KMS-11 (cell line): Measurements from ENCODE around the gene SNX12.

Experiments
- H2AFZ ChIP-seq: fragments of 200-600 bp; sonication (generic); 2 replicates; pipeline ENCODE4 v1.6.1; 2016; ENCODE audit warnings: antibody characterized with exemption, mixed run types, low read depth
- H3K27ac ChIP-seq: fragments of 200-600 bp; sonication (generic); 2 replicates; pipeline ENCODE4 v1.6.1; 2016; ENCODE audit warnings: mild to moderate bottlenecking, mixed run types
- H3K27me3 ChIP-seq: fragments of 200-600 bp; sonication (generic); 2 replicates; pipeline ENCODE4 v1.6.1; 2017; ENCODE audit warnings: mild to moderate bottlenecking, low read depth, mixed run types, moderate library complexity; ENCODE audit not compliant: insufficient read depth
- H3K36me3 ChIP-seq: fragments of 200-600 bp; sonication (generic); 2 replicates; pipeline ENCODE4 v1.6.1; 2017; ENCODE audit warnings: mild to moderate bottlenecking, mixed run types; ENCODE audit not compliant: insufficient read depth
- H3K4me1 ChIP-seq: fragments of 200-600 bp; sonication (generic); 2 replicates; pipeline ENCODE4 v1.6.1; 2016; ENCODE audit warnings: mild to moderate bottlenecking, low read depth, mixed run types; ENCODE audit not compliant: poor library complexity, severe bottlenecking
- H3K4me2 ChIP-seq: fragments of 200-600 bp; sonication (generic); 2 replicates; pipeline ENCODE4 v1.7.0; 2016; ENCODE audit warnings: mild to moderate bottlenecking, mixed run types
- H3K4me3 ChIP-seq: fragments of 200-600 bp; sonication (generic); IDR thresholded peaks from 2 replicates; pipeline ENCODE4 v1.6.1; 2017; ENCODE audit warnings: low read depth, low read length, mixed read lengths; ENCODE audit not compliant: insufficient read depth
- H3K79me2 ChIP-seq: fragments of 200-600 bp; sonication (generic); 2 replicates; pipeline ENCODE4 v1.6.1; 2016; ENCODE audit warnings: low read depth, mixed run types; ENCODE audit not compliant: insufficient read depth
- H3K9ac ChIP-seq: fragments of 200-600 bp; sonication (generic); 2 replicates; pipeline ENCODE4 v1.6.1; 2016; ENCODE audit warnings: mild to moderate bottlenecking, mixed run types
- H4K20me1 ChIP-seq: fragments of 200-600 bp; sonication (generic); 2 replicates; pipeline ENCODE4 v1.6.1; 2016; ENCODE audit warnings: mild to moderate bottlenecking, mixed run types; ENCODE audit not compliant: insufficient read depth
- TF ChIP-seq, protein P1 (sequence below): fragments of 200-600 bp; sonication (generic); conservative IDR thresholded peaks from 2 replicates; pipeline ENCODE4 v1.6.1; 2017; ENCODE audit warnings: low read depth, mild to moderate bottlenecking, antibody characterized with exemption, low read length, moderate library complexity, mixed read lengths

The SNX12 gene

DNA sequence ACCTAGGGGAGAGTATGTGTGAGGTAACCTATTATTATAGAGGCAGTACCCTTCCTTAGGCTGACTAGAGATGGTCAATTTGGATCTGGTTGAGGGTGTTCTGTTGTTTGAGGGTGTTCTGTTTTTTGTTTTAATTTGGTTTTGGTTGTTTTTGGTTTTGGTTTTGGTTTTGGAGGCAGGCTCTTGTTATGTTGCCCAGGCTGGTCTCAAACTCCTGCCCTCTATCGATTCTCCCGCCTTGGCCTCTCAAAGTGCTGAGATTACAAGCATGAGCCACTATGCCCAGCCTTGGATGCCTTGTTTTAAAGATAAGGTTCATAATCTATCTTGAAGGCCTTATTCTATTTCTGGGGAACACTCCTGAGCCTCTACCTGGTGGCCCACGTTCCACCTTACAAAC lies 37.5 kb upstream of the SNX12 start:
- Histone ChIP-seq H3K4me1 (peaks cover 49% of the 10 kb centered on the region), H3K27ac (no peak overlapping the region), H2AFZ (no peak overlapping the region), H3K4me2 (no peak overlapping the region), H3K4me3 (no peak overlapping the region), H3K36me3 (no peaks in the 10 kb centered on the region), H4K20me1 (no peaks in the 10 kb centered on the region), H3K79me2 (peaks cover 16% of the 10 kb centered on the region), H3K9ac (no peak overlapping the region), H3K27me3 (no peaks in the 10 kb centered on the region)
- TF ChIP-seq, protein P1, sequence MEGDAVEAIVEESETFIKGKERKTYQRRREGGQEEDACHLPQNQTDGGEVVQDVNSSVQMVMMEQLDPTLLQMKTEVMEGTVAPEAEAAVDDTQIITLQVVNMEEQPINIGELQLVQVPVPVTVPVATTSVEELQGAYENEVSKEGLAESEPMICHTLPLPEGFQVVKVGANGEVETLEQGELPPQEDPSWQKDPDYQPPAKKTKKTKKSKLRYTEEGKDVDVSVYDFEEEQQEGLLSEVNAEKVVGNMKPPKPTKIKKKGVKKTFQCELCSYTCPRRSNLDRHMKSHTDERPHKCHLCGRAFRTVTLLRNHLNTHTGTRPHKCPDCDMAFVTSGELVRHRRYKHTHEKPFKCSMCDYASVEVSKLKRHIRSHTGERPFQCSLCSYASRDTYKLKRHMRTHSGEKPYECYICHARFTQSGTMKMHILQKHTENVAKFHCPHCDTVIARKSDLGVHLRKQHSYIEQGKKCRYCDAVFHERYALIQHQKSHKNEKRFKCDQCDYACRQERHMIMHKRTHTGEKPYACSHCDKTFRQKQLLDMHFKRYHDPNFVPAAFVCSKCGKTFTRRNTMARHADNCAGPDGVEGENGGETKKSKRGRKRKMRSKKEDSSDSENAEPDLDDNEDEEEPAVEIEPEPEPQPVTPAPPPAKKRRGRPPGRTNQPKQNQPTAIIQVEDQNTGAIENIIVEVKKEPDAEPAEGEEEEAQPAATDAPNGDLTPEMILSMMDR = no peak

DNA sequence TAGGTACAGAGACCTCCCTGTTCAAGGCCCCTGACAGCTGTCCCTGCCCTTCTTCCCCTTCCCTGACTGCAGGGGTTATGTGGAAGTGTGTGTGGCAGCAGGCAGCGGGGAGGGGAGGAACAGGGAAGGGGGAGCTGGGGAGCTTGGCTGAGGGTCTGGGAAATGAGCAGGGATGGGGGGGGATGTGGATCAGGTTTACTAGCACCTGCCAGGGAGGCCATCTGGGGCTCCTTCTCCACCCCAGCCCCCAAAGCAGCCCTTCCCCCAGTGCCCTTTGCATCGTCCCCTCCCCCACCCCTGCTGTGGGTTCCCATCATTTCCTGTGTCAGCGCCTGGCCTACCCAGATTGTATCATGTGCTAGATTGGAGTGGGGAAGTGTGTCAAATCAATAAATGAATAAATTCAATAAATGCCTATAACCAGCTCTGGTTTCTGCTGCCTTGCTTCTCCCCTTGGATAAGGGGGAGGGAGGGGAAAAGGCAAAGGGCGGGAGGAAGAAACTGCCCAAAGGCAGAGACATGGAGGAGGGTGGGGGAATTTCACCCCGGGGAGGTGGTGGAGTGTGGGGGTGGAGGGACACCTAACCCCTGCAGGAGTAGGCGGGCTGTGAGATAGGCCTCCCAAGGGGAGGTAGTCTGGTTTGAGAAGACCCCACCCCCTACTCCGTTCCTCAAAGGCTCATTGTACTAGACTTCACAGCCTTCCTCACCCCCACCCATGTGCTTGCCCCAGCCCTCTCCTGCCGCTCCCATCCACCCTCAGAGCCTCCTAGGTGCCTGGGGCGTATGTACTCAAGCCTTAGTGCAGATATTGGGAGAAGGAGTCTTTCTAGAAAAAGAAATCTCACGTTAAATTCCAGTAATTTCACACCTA lies 35.2 kb upstream of the SNX12 start:
- Histone ChIP-seq H3K27ac (peak overlapping the region; percentile 27; the same call in 1 of the 2 replicates), H4K20me1 (no peaks in the 10 kb centered on the region), H3K79me2 (no peaks in the 10 kb centered on the region), H3K36me3 (no peaks in the 10 kb centered on the region), H3K4me2 (peak overlapping the region; percentile 63), H3K9ac (no peak overlapping the region), H3K4me1 (peaks cover 31% of the 10 kb centered on the region), H2AFZ (peak overlapping the region; percentile 18; the same call in 1 of the 2 replicates), H3K27me3 (no peaks in the 10 kb centered on the region), H3K4me3 (no peak overlapping the region)
- TF ChIP-seq, protein P1 = no peak

DNA sequence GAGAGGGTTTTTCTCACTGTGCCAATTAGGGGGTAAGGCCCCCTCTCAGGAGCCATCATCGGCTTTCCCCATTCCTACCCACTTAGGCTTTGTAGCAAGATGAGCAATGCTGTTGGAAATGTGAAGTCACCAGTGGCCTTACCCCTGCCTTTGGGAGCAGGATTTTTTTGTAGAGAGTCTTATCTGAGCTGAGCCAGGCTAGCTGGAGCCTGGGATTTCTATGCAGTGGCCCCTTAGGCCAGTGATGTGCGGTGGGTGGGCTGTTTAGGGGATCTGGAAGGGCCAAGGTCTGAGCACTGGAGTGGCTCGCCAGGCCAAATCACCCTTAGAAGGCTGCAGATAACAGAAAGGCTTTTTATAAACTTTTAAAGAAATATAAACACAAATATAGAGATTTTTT lies 34.2 kb upstream of the SNX12 start:
- Histone ChIP-seq H3K4me2 (no peak overlapping the region), H3K27ac (no peak overlapping the region), H3K4me3 (no peak overlapping the region), H3K79me2 (no peaks in the 10 kb centered on the region), H3K9ac (no peak overlapping the region), H4K20me1 (no peaks in the 10 kb centered on the region), H2AFZ (no peak overlapping the region), H3K36me3 (no peaks in the 10 kb centered on the region), H3K27me3 (no peaks in the 10 kb centered on the region), H3K4me1 (peaks cover 41% of the 10 kb centered on the region)
- TF ChIP-seq, protein P1 = no peak

DNA sequence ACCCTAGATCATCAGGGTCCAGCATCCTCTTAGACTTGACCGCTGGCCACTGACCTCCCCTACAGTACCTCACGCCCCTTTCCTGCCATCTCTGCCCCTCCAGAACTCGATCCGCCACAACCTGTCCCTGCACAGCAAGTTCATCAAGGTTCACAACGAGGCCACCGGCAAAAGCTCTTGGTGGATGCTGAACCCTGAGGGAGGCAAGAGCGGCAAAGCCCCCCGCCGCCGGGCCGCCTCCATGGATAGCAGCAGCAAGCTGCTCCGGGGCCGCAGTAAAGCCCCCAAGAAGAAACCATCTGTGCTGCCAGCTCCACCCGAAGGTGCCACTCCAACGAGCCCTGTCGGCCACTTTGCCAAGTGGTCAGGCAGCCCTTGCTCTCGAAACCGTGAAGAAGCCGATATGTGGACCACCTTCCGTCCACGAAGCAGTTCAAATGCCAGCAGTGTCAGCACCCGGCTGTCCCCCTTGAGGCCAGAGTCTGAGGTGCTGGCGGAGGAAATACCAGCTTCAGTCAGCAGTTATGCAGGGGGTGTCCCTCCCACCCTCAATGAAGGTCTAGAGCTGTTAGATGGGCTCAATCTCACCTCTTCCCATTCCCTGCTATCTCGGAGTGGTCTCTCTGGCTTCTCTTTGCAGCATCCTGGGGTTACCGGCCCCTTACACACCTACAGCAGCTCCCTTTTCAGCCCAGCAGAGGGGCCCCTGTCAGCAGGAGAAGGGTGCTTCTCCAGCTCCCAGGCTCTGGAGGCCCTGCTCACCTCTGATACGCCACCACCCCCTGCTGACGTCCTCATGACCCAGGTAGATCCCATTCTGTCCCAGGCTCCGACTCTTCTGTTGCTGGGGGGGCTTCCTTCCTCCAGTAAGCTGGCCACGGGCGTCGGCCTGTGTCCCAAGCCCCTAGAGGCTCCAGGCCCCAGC lies 32.7 kb upstream of the SNX12 start:
- Histone ChIP-seq H2AFZ (no peak overlapping the region), H3K4me2 (no peak overlapping the region), H3K27ac (no peak overlapping the region), H4K20me1 (no peaks in the 10 kb centered on the region), H3K4me1 (peaks cover 39% of the 10 kb centered on the region), H3K27me3 (no peaks in the 10 kb centered on the region), H3K4me3 (no peak overlapping the region), H3K36me3 (no peaks in the 10 kb centered on the region), H3K9ac (no peak overlapping the region), H3K79me2 (no peaks in the 10 kb centered on the region)
- TF ChIP-seq, protein P1 = no peak
